SHP77 treated with DMSO at 0.1 percent for 48 hours (cell line): ENCODE results near the gene BUB1B.
"Not testable (repeated sequence)": the region's sequence is repeated elsewhere in the genome, so short reads cannot be mapped to it uniquely, and the experiment has no call there.

Experiments used
- DNase-seq: peaks from one replicate; lab custom pipeline; 2025; lab: John Stamatoyannopoulos, UW

BUB1B gene

GRCh38 chr15:40160689-40161688, at the start of gene BUB1B:
Gene BUB1B (plus strand): TSS chr15:40161069. CDS start chr15:40161221, 152 bp downstream.
- peak; percentile 95 for DNase-seq

GRCh38 chr15:40111888-40112287, 49.0 kb upstream of the BUB1B start:
- DNase-seq: no peak

GRCh38 chr15:40112789-40113188, 48.1 kb upstream of the BUB1B start:
- DNase-seq: no peak

- DNase-seq: no peak
Measured at GRCh38 chr15:40114218-40114617, 46.7 kb upstream of the BUB1B start.

- not testable (repeated sequence) for DNase-seq
Measured at GRCh38 chr15:40115106-40115505, 45.8 kb upstream of the BUB1B start.

GRCh38 chr15:40115670-40116093, 45.2 kb upstream of the BUB1B start:
- DNase-seq: no peak

- no peak for DNase-seq
Measured at GRCh38 chr15:40118473-40118872, 42.4 kb upstream of the BUB1B start.

GRCh38 chr15:40121911-40122638, 38.8 kb upstream of the BUB1B start:
- no peak for DNase-seq

- DNase-seq: not testable (repeated sequence)
Measured at GRCh38 chr15:40122989-40123388, 37.9 kb upstream of the BUB1B start.

- DNase-seq: not testable (repeated sequence)
Measured at GRCh38 chr15:40123863-40124262, 37.0 kb upstream of the BUB1B start.

GRCh38 chr15:40124333-40124732, 36.5 kb upstream of the BUB1B start:
- not testable (repeated sequence) for DNase-seq

GRCh38 chr15:40124807-40125285, 36.0 kb upstream of the BUB1B start:
- not testable (repeated sequence) for DNase-seq

- DNase-seq: no peak
Measured at GRCh38 chr15:40125950-40126349, 34.9 kb upstream of the BUB1B start.

- no peak for DNase-seq
Measured at GRCh38 chr15:40128766-40129660, 31.9 kb upstream of the BUB1B start.

- DNase-seq: no peak
Measured at GRCh38 chr15:40130118-40130517, 30.8 kb upstream of the BUB1B start.

- DNase-seq: no peak
Measured at GRCh38 chr15:40130799-40131502, 29.9 kb upstream of the BUB1B start.

GRCh38 chr15:40133544-40133943, 27.3 kb upstream of the BUB1B start:
- no peak for DNase-seq

- DNase-seq: no peak
Measured at GRCh38 chr15:40134885-40135284, 26.0 kb upstream of the BUB1B start.

- DNase-seq: not testable (repeated sequence)
Measured at GRCh38 chr15:40135846-40136450, 24.9 kb upstream of the BUB1B start.

GRCh38 chr15:40136470-40137302, 24.2 kb upstream of the BUB1B start:
- DNase-seq: no peak
